Measurements from ENCODE around the gene SLC7A8. TPM values are rescaled to one million over a fixed set of nuclear protein-coding genes. Genes with fewer than 3 reads are reported as not detected.

Gene SLC7A8
- total RNA-seq, 2 donors from 2014 or later: 119 to 143 TPM

- DNase-seq (ENCODE audit: low spot score): no peak
- intact Hi-C loops (cut with DNase I): no loop called here
- H3K4me1 ChIP-seq (replicated peaks): peaks cover 5% of the 10 kb centered on the region
These were observed 91.9 kb downstream of the SLC7A8 start for GRCh38 chr14:23091294-23092225.

GRCh38 chr14:23090254-23090636, 93.2 kb downstream of the SLC7A8 start:
- H3K27ac ChIP-seq: no peak overlapping the region
- H3K36me3 ChIP-seq: peaks cover 0 to 8% of the 10 kb centered on the region in 2 donors
- no peak overlapping the region for H3K4me3 ChIP-seq
- 65% methylated on average over 4 of the region's 4 CpGs for WGBS
- no peaks in the 10 kb centered on the region for H3K9me3 ChIP-seq
- intact Hi-C loops (cut with DNase I): no loop called here
- peaks cover 5% of the 10 kb centered on the region for H3K4me1 ChIP-seq (replicated peaks)
- no peaks in the 10 kb centered on the region for H3K27me3 ChIP-seq (replicated peaks; ENCODE audit: insufficient read depth)
- no peak for DNase-seq (ENCODE audit: low spot score)
- TF ChIP-seq POLR2A (IDR thresholded peaks at IDR 0.05): no peak
- TF ChIP-seq POLR2AphosphoS5 (IDR thresholded peaks at IDR 0.05): peak; percentile 61

More at GRCh38 chr14:23091294-23092225, 91.9 kb downstream of the SLC7A8 start:
- Histone ChIP-seq H3K27ac (no peak overlapping the region), H3K9me3 (no peaks in the 10 kb centered on the region), H3K4me3 (no peak overlapping the region), H3K36me3 (peaks cover 0 to 8% of the 10 kb centered on the region in 2 donors), H3K27me3 (replicated peaks; ENCODE audit: insufficient read depth) (no peaks in the 10 kb centered on the region)
- WGBS: 83% methylated on average over 12 of the region's 12 CpGs
- TF ChIP-seq POLR2A (IDR thresholded peaks at IDR 0.05) (no peak), POLR2AphosphoS5 (IDR thresholded peaks at IDR 0.05) (no peak), CTCF (IDR thresholded peaks at IDR 0.05) (no peak)

GRCh38 chr14:23089498-23090253, 93.8 kb downstream of the SLC7A8 start:
- intact Hi-C loops (cut with DNase I): no loop called here
- Histone ChIP-seq H3K27me3 (replicated peaks; ENCODE audit: insufficient read depth) (no peaks in the 10 kb centered on the region), H3K4me1 (replicated peaks) (peaks cover 5% of the 10 kb centered on the region), H3K27ac (no peak overlapping the region), H3K36me3 (peaks cover 0 to 8% of the 10 kb centered on the region in 2 donors), H3K9me3 (no peaks in the 10 kb centered on the region), H3K4me3 (no peak overlapping the region)
- 84% methylated on average over 12 of the region's 12 CpGs for WGBS
- TF ChIP-seq POLR2AphosphoS5 (IDR thresholded peaks at IDR 0.05) (no peak), POLR2A (IDR thresholded peaks at IDR 0.05) (no peak), CTCF (IDR thresholded peaks at IDR 0.05) (no peak)
- no peak for DNase-seq (ENCODE audit: low spot score)

- intact Hi-C loops (cut with DNase I): no loop called here
- Histone ChIP-seq H3K4me1 (replicated peaks) (no peaks in the 10 kb centered on the region), H3K27ac (no peak overlapping the region), H3K27me3 (replicated peaks; ENCODE audit: insufficient read depth) (no peaks in the 10 kb centered on the region), H3K9me3 (no peaks in the 10 kb centered on the region), H3K4me3 (no peak overlapping the region), H3K36me3 (peaks cover 3 to 8% of the 10 kb centered on the region in 2 donors)
- no peak for DNase-seq (ENCODE audit: low spot score)
- TF ChIP-seq POLR2A (IDR thresholded peaks at IDR 0.05): no peak
- TF ChIP-seq POLR2AphosphoS5 (IDR thresholded peaks at IDR 0.05): no peak
- TF ChIP-seq CTCF (IDR thresholded peaks at IDR 0.05): no peak
- WGBS: 87% methylated on average over 1 of the region's 1 CpG
These were observed 96.9 kb downstream of the SLC7A8 start for GRCh38 chr14:23086565-23086964.

GRCh38 chr14:23085458-23085857, 98.0 kb downstream of the SLC7A8 start:
- TF ChIP-seq POLR2AphosphoS5 (IDR thresholded peaks at IDR 0.05) (no peak), CTCF (IDR thresholded peaks at IDR 0.05) (no peak), POLR2A (IDR thresholded peaks at IDR 0.05) (no peak)
- Histone ChIP-seq H3K4me3 (no peak overlapping the region), H3K4me1 (replicated peaks) (no peaks in the 10 kb centered on the region), H3K27ac (no peak overlapping the region), H3K27me3 (replicated peaks; ENCODE audit: insufficient read depth) (no peaks in the 10 kb centered on the region), H3K36me3 (peaks cover 7 to 8% of the 10 kb centered on the region in 2 donors), H3K9me3 (no peaks in the 10 kb centered on the region)
- WGBS: 69% methylated on average over 3 of the region's 3 CpGs
- no peak for DNase-seq (ENCODE audit: low spot score)
- intact Hi-C loops (cut with DNase I): no loop called here
